HUES48 (cell line): ENCODE results near the gene LGALS7.

Experiments used
- H3K27ac ChIP-seq: one replicate; pipeline ENCODE4 v1.7.0; 2013; ENCODE audit warnings: low read depth, low read length, inconsistent platforms
- H3K27me3 ChIP-seq: 2 replicates; pipeline ENCODE4 v1.6.1; 2013; ENCODE audit warnings: mild to moderate bottlenecking, low read length; ENCODE audit not compliant: control insufficient read depth, insufficient read depth
- H3K36me3 ChIP-seq: 2 replicates; pipeline ENCODE4 v1.6.1; 2013; ENCODE audit warnings: low read length; ENCODE audit not compliant: control insufficient read depth, insufficient read depth
- H3K4me1 ChIP-seq: 2 replicates; pipeline ENCODE4 v1.6.1; 2013; ENCODE audit warnings: mild to moderate bottlenecking, low read length; ENCODE audit not compliant: control insufficient read depth, insufficient read depth
- H3K4me3 ChIP-seq: 2 replicates; pipeline ENCODE4 v1.5.1; 2013; ENCODE audit warnings: mild to moderate bottlenecking, low read depth, low read length
- H3K9ac ChIP-seq: 2 replicates; pipeline ENCODE4 v1.6.1; 2013; ENCODE audit warnings: mild to moderate bottlenecking, low read depth, low read length, moderate library complexity
- H3K9me3 ChIP-seq: 2 replicates; pipeline ENCODE4 v1.6.1; 2013; ENCODE audit warnings: low read length; ENCODE audit not compliant: control insufficient read depth, insufficient read depth

The LGALS7 gene

DNA sequence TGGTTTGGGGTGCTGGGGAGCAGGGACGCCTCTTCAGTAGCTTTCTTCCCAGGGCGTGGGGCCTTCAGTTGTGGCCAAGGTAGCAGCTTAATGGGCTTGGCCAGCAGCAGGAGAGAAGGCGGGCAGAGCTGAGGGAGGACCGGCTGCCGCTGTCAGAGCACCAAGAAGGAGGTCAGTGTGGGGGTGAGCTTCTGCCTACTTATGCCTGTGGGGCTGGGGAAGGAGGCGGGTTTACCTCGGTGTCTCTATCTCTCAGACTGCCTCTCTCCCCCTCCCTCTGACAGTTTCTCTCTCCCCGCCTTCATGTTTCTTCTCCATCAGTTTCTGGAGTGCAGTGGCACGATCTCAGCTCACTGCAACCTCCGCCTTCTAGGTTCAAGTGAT lies 29.0 kb downstream of the LGALS7 start, which contains the start of gene CAPN12:
CAPN12 (minus strand) TSS at position 177 of the 384 bp plus-strand sequence. CDS start 309 bp downstream, outside the sequence.
- Histone ChIP-seq H3K9ac (no peak within 1 kb of the TSS), H3K9me3 (no peaks in the 10 kb centered on the region), H3K4me3 (no peak within 1 kb of the TSS), H3K27ac (no peak within 1 kb of the TSS), H3K4me1 (no peaks in the 10 kb centered on the region), H3K27me3 (no peaks in the 10 kb centered on the region), H3K36me3 (no peaks in the 10 kb centered on the region)

DNA sequence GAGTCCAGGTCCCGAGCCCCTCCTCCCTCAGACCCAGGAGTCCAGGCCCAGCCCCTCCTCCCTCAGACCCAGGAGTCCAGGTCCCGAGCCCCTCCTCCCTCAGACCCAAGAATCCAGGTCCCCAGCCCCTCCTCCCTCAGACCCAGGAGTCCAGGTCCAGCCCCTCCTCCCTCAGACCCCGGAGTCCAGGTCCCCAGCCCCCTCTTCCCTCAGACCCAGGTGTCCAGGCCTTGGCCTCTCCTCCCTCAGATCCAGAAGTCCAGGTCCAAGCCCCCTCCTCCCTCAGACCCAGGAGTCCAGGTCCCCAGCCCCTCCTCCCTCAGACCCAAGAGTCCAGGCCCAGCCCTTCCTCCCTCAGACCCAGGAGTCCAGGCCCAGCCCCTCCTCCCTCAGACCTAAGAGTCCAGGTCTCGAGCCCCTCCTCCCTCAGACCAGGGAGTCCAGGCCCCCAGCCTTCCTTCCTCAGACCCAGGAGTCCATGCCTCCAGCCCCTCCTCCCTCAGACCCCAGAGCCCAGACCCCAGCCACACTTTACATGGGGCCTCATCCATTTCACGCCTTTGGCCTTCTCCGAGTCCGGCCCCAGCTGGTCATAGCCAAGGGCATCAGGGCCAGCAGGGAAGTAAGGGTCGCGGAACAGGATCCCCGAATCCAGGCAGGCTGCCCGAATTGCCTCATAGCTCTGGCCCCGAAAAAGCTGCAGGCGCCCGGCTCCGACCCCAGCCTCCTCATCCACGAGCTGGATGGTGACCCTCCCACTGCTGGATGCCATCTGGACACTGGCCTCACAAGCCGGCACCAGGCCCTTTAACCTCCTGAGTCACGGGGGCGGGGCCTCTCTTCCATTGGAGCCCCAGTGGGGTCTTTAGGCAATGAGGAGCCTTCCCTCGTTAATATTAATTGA lies 29.7 kb downstream of the LGALS7 start:
- Histone ChIP-seq H3K27ac (no peak overlapping the region), H3K4me3 (no peak overlapping the region), H3K4me1 (no peaks in the 10 kb centered on the region)

DNA sequence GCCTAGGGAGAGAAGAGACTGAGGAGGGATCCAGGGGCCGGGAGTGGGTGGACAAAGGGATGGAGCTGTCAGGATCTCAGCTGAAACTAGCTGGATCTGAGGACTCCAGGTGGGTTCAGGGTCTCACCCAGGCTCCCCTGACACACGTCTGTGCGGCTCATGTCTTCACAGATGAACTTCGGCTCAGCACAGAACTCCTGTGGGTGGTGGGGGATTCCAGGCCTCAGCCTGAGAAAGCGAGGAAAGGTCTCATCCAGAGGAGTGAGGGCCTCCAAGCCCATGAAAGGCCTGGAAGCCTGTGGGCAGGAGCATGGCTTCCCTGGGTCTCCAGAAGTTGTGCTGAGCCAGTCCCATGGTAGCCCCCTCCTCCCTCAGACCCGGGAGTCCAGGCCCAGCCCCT lies 30.4 kb downstream of the LGALS7 start:
- H3K36me3 ChIP-seq, result no peaks in the 10 kb centered on the region
- H3K4me1 ChIP-seq, result no peaks in the 10 kb centered on the region
- no peak overlapping the region for H3K9ac ChIP-seq
- H3K4me3 ChIP-seq, result no peak overlapping the region
- H3K27ac ChIP-seq, result no peak overlapping the region
- peaks cover under 1% of the 10 kb centered on the region; the same call in 1 of the 2 replicates for H3K27me3 ChIP-seq
- H3K9me3 ChIP-seq, result no peaks in the 10 kb centered on the region

More for the DNA sequence above, 29.7 kb downstream of the LGALS7 start:
- Histone ChIP-seq H3K9me3 (no peaks in the 10 kb centered on the region), H3K36me3 (no peaks in the 10 kb centered on the region), H3K27me3 (no peaks in the 10 kb centered on the region), H3K9ac (no peak overlapping the region)

DNA sequence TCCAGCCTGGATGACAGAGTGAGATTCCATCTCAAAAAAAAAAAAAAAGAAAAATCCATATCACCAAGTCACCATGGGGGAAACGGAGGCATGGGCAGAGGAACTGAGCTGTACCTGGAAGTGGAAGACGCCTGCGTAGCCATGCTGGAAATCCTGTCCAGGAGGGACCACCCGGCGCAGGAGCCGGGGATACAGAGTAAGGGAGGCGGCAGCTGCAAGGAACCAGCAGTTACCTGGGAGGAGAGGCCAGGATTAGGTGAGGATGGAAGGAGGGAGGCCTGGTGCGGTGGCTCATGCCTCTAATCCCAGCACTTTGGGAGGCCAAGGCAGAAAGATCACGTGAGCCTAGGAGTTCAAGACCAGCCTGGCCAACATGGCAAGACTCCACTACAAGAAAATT lies 31.0 kb downstream of the LGALS7 start:
- H3K4me1 ChIP-seq, result no peaks in the 10 kb centered on the region
- no peak overlapping the region for H3K9ac ChIP-seq
- H3K27me3 ChIP-seq, result peaks cover 7% of the 10 kb centered on the region
- no peaks in the 10 kb centered on the region for H3K36me3 ChIP-seq
- H3K9me3 ChIP-seq, result no peaks in the 10 kb centered on the region
- H3K4me3 ChIP-seq, result no peak overlapping the region
- H3K27ac ChIP-seq, result no peak overlapping the region

DNA sequence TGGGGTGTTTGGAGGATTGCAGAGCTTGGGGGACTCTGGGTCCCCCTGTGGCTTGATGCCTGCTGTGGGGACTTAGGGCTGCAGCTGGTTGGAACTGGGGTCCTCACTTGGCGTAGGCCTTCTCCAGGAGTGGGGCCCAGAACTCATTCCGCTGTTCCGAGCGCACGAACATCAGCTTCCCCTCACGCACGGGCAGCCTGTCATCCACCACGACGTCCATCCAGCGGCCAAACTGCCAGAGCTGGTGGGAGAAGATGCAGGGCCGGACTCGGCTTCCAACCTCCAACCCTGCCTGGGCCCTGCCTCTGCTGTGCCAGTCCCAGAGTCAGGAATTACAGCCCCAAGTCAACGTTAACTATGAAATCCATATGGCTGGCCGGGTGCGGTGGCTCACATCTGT lies 31.6 kb downstream of the LGALS7 start:
- Histone ChIP-seq H3K27ac (no peak overlapping the region), H3K9me3 (no peaks in the 10 kb centered on the region), H3K4me1 (no peaks in the 10 kb centered on the region), H3K4me3 (no peak overlapping the region), H3K27me3 (peaks cover 8% of the 10 kb centered on the region), H3K36me3 (no peaks in the 10 kb centered on the region), H3K9ac (no peak overlapping the region)

GRCh38 chr19:38740932-38741331 lies 32.4 kb downstream of the LGALS7 start:
- no peaks in the 10 kb centered on the region for H3K9me3 ChIP-seq
- peaks cover 8% of the 10 kb centered on the region for H3K27me3 ChIP-seq
- no peaks in the 10 kb centered on the region for H3K36me3 ChIP-seq
- H3K27ac ChIP-seq, result no peak overlapping the region
- H3K4me3 ChIP-seq, result no peak overlapping the region
- no peak overlapping the region for H3K9ac ChIP-seq
- no peaks in the 10 kb centered on the region for H3K4me1 ChIP-seq

GRCh38 chr19:38740257-38740592 lies 33.1 kb downstream of the LGALS7 start:
- peaks cover 8% of the 10 kb centered on the region for H3K27me3 ChIP-seq
- no peak overlapping the region for H3K4me3 ChIP-seq
- no peak overlapping the region for H3K9ac ChIP-seq
- no peaks in the 10 kb centered on the region for H3K9me3 ChIP-seq
- no peak overlapping the region for H3K27ac ChIP-seq
- no peaks in the 10 kb centered on the region for H3K36me3 ChIP-seq
- H3K4me1 ChIP-seq, result no peaks in the 10 kb centered on the region

GRCh38 chr19:38739440-38740256 lies 33.7 kb downstream of the LGALS7 start:
- Histone ChIP-seq H3K9me3 (no peaks in the 10 kb centered on the region), H3K36me3 (no peaks in the 10 kb centered on the region), H3K27ac (no peak overlapping the region), H3K27me3 (peaks cover 8% of the 10 kb centered on the region), H3K4me1 (peaks cover 3% of the 10 kb centered on the region), H3K9ac (no peak overlapping the region), H3K4me3 (no peak overlapping the region)

DNA sequence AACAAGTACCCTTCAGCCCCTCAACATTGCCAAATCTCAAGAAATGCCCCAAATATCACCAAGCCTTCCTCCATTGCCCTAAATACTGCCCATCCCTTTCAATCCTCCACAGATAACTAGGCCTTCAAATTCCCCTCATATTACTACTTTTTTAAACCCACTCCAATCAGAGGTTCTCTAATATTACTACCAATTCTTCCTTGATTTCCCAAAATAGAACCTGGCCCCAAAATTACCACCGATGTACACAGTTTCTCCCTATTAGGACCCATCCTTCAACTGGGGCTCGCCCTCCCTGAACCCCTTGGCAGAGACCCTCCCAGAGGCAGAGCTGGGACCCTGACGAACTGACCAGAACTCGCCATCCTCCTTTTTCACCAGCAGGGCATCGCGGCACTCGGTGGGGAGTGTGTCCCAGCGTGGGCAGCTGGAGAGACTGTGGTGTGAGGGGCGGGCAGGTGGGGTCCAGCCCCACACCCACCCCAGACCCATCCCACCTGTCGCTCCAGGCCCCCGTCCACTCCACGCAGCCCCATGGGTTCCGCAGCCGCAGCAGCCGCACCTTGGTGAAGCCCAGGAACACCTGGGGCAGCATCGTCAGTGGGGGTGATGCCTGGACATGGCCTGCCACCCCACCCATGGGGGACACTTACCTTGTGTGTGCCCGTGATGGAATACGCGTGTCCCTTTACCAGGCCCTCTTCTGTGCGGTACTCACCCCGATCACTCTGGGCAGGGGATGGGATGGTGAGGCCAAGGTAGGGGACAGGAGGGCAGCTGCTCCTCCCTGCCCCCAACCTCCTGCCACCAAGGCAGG lies 35.2 kb downstream of the LGALS7 start:
- H3K27ac ChIP-seq, result no peak overlapping the region
- no peaks in the 10 kb centered on the region for H3K9me3 ChIP-seq
- no peaks in the 10 kb centered on the region for H3K36me3 ChIP-seq
- H3K9ac ChIP-seq, result no peak overlapping the region
- H3K4me3 ChIP-seq, result no peak overlapping the region
- peaks cover 8% of the 10 kb centered on the region for H3K27me3 ChIP-seq
- peaks cover 8% of the 10 kb centered on the region for H3K4me1 ChIP-seq

- peaks cover 8% of the 10 kb centered on the region for H3K27me3 ChIP-seq
- peaks cover 8% of the 10 kb centered on the region for H3K4me1 ChIP-seq
- H3K4me3 ChIP-seq, result no peak overlapping the region
- no peak overlapping the region for H3K9ac ChIP-seq
- no peak overlapping the region for H3K27ac ChIP-seq
- no peaks in the 10 kb centered on the region for H3K36me3 ChIP-seq
- no peaks in the 10 kb centered on the region for H3K9me3 ChIP-seq
Measured at GRCh38 chr19:38737281-38737865, 35.9 kb downstream of the LGALS7 start.
